Measurements from ENCODE around the gene TRMT2A.

DNA sequence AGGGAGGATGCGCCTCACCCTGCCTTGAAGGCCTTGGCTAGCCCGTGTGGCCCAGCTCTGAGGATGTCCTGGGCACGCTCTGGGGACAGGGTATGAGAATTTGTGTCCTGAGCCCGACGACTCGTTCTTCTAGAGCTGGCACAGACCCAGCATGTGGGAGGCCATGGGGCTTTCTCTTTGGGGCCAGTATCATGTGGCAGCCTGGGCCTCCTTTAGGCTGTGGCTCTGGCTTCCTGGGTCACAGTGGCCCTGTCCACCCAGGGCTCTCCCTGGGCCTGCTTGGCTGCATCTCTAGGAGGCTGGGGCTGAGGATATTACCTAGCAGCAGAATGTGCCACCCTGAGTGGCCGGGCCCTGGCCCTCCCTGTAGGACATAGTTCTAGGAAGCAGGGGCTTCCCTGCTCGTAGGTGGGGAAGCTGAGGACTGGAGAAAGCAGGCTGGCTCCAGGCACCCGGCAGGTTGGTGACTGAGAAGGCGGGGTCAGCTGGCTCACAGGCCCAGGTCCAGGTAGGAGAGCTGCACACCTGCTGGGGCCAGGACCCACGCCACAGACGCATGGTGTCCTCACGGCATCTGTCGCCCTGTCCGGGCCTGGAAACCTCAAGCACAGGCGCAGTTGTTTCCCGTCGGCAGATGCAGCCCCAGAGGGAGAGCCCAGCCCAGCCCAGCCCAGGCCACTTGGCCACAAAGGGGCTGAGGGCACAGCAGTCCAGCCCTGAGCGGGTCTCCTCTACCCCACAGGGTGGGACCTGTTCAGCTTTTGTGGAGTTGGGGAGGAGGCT, 27.0 kb upstream of the TRMT2A start:
- TF ChIP-seq, protein P1, sequence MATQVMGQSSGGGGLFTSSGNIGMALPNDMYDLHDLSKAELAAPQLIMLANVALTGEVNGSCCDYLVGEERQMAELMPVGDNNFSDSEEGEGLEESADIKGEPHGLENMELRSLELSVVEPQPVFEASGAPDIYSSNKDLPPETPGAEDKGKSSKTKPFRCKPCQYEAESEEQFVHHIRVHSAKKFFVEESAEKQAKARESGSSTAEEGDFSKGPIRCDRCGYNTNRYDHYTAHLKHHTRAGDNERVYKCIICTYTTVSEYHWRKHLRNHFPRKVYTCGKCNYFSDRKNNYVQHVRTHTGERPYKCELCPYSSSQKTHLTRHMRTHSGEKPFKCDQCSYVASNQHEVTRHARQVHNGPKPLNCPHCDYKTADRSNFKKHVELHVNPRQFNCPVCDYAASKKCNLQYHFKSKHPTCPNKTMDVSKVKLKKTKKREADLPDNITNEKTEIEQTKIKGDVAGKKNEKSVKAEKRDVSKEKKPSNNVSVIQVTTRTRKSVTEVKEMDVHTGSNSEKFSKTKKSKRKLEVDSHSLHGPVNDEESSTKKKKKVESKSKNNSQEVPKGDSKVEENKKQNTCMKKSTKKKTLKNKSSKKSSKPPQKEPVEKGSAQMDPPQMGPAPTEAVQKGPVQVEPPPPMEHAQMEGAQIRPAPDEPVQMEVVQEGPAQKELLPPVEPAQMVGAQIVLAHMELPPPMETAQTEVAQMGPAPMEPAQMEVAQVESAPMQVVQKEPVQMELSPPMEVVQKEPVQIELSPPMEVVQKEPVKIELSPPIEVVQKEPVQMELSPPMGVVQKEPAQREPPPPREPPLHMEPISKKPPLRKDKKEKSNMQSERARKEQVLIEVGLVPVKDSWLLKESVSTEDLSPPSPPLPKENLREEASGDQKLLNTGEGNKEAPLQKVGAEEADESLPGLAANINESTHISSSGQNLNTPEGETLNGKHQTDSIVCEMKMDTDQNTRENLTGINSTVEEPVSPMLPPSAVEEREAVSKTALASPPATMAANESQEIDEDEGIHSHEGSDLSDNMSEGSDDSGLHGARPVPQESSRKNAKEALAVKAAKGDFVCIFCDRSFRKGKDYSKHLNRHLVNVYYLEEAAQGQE (IDR thresholded peaks at IDR 0.05; ENCODE audit: insufficient read depth in 1 of 2, low read depth in 2 of 2, low read length in 2 of 2), result no peak
- no peak for TF ChIP-seq POLR2AphosphoS5 (IDR thresholded peaks at IDR 0.05; ENCODE audit: low read depth, low read length)
- TF ChIP-seq TAF1 (IDR thresholded peaks at IDR 0.05; ENCODE audit: borderline replicate concordance, insufficient read depth, low read length), result no peak
- TF ChIP-seq SIN3A (IDR thresholded peaks at IDR 0.05; ENCODE audit: borderline replicate concordance, insufficient read depth, low read length), result no peak
